Prostate gland (tissue), 2 donors: ENCODE measurements around the gene CYBC1.

Experiments
- POLR2A ChIP-seq: fragments of 450-650 bp; IDR thresholded peaks from one replicate; pipeline ENCODE4 v1.6.1; 2016; ENCODE audit warnings: antibody characterized with exemption, mild to moderate bottlenecking
- POLR2AphosphoS5 ChIP-seq: sonication (generic); formaldehyde crosslinking; IDR thresholded peaks from one replicate; pipeline ENCODE4 v1.6.1; 2017; ENCODE audit warnings: antibody characterized with exemption
- TF ChIP-seq, protein P1 (sequence below), 4 experiments: fragments of 200-600 bp in 2 of 4; fragments of 450-650 bp in 2 of 4; sonication (generic) in 2 of 4; IDR thresholded peaks; 1 replicate in 3 of 4; 2 replicates in 1 of 4; pipeline ENCODE4 v1.5.1; 2016 to 2019; ENCODE audit warnings: antibody characterized with exemption in 4 of 4, mild to moderate bottlenecking in 2 of 4, moderate library complexity in 2 of 4

- TF ChIP-seq, protein P1, sequence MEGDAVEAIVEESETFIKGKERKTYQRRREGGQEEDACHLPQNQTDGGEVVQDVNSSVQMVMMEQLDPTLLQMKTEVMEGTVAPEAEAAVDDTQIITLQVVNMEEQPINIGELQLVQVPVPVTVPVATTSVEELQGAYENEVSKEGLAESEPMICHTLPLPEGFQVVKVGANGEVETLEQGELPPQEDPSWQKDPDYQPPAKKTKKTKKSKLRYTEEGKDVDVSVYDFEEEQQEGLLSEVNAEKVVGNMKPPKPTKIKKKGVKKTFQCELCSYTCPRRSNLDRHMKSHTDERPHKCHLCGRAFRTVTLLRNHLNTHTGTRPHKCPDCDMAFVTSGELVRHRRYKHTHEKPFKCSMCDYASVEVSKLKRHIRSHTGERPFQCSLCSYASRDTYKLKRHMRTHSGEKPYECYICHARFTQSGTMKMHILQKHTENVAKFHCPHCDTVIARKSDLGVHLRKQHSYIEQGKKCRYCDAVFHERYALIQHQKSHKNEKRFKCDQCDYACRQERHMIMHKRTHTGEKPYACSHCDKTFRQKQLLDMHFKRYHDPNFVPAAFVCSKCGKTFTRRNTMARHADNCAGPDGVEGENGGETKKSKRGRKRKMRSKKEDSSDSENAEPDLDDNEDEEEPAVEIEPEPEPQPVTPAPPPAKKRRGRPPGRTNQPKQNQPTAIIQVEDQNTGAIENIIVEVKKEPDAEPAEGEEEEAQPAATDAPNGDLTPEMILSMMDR (IDR thresholded peaks at IDR 0.05): no peak
- no peak for TF ChIP-seq POLR2AphosphoS5
- no peak for TF ChIP-seq POLR2A
These were observed 52.9 kb downstream of the CYBC1 start for GRCh38 chr17:82397449-82398335.
